Omental fat pad (tissue), 4 donors: Measurements from ENCODE around the gene CACHD1. TPM values are rescaled to one million over a fixed set of nuclear protein-coding genes. Genes with fewer than 3 reads are reported as not detected.
"Not testable (repeated sequence)": the region's sequence is repeated elsewhere in the genome, so short reads cannot be mapped to it uniquely, and the experiment has no call there.

Source experiments
- ATAC-seq: fragments of 150-250 bp; one replicate; pipeline ENCODE4 v1.9.1; 2016; ENCODE audit warnings: mild to moderate bottlenecking, moderate library complexity; ENCODE audit not compliant: low FRiP score
- DNase-seq: peaks from one replicate; pipeline ENCODE4 v3.0.0-alpha.2; 2019; ENCODE audit warnings: low spot score
- CTCF ChIP-seq, 3 donors: fragments of 450-650 bp; IDR thresholded peaks; one replicate each; pipeline ENCODE4 v1.5.1; 2016 to 2017; ENCODE audit warnings: antibody characterized with exemption in 3 of 3, mild to moderate bottlenecking in 3 of 3, moderate library complexity in 2 of 3
- total RNA-seq, 4 donors: library from RNA; depleted of rRNA; stranded (reverse); fragments of >200 nt; gene quantifications; one replicate each; pipeline ENCODE4 v1.1.0, GENCODE V29; 2016

The CACHD1 gene
- total RNA-seq, 4 donors from 2014 or later: 23.0 to 26.0 (median 23.9) TPM

GRCh38 chr1:64499966-64500365 lies 30.0 kb downstream of the CACHD1 start:
- DNase-seq: no peak
- TF ChIP-seq CTCF (IDR thresholded peaks at IDR 0.05): no peak
- ATAC-seq: no peak

GRCh38 chr1:64502083-64502482 lies 32.2 kb downstream of the CACHD1 start:
- no peak for TF ChIP-seq CTCF (IDR thresholded peaks at IDR 0.05)

DNA sequence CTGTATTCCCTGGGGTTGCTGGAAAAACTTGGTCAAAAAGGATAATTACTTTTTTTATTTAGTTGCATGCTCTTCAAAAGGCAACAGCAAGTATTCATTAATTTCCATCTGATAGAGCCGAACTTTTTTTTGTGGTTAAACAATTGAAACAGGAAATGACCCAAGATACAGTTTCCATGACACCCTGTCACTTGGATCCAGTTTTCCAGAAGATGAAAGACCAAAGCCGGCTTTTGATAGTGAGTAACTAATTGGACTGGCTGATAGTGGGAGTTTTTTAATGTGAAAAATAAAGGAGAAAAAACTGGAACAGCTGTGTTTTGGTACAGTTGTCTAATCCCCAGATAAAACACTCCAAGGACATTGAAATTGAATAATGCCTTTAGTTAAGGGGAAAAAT lies 33.0 kb downstream of the CACHD1 start:
- TF ChIP-seq CTCF (IDR thresholded peaks at IDR 0.05): no peak
- ATAC-seq: no peak
- no peak for DNase-seq

More at GRCh38 chr1:64502083-64502482, 32.2 kb downstream of the CACHD1 start:
- no peak for ATAC-seq
- no peak for DNase-seq

GRCh38 chr1:64505232-64505943 lies 35.5 kb downstream of the CACHD1 start:
- DNase-seq (no peak), ATAC-seq (peak; percentile 14)
- TF ChIP-seq CTCF (IDR thresholded peaks at IDR 0.05): no peak

GRCh38 chr1:64505944-64506655 lies 36.2 kb downstream of the CACHD1 start:
- no peak for DNase-seq
- no peak for TF ChIP-seq CTCF (IDR thresholded peaks at IDR 0.05)
- ATAC-seq: no peak

- no peak for DNase-seq
- ATAC-seq: no peak
- TF ChIP-seq CTCF (IDR thresholded peaks at IDR 0.05): no peak
Measured at GRCh38 chr1:64508629-64509028, 38.7 kb downstream of the CACHD1 start.

- no peak for DNase-seq
- no peak for ATAC-seq
- TF ChIP-seq CTCF (IDR thresholded peaks at IDR 0.05): no peak
Measured at GRCh38 chr1:64511044-64511443, 41.1 kb downstream of the CACHD1 start.

GRCh38 chr1:64512206-64512605 lies 42.3 kb downstream of the CACHD1 start:
- not testable (repeated sequence) for DNase-seq, ATAC-seq
